Measurements from ENCODE around the gene OR4C3. TPM values are rescaled to one million over a fixed set of nuclear protein-coding genes. Genes with fewer than 3 reads are reported as not detected.
"Not testable (repeated sequence)": the region's sequence is repeated elsewhere in the genome, so short reads cannot be mapped to it uniquely, and the experiment has no call there.

Gene OR4C3
- not detected for total RNA-seq

- DNase-seq: not testable (repeated sequence)
These were observed at the start of gene OR4C3 for GRCh38 chr11:48324620-48325019. Gene OR4C3 (plus strand): TSS chr11:48324920. CDS start chr11:48325022, 102 bp downstream.

DNA sequence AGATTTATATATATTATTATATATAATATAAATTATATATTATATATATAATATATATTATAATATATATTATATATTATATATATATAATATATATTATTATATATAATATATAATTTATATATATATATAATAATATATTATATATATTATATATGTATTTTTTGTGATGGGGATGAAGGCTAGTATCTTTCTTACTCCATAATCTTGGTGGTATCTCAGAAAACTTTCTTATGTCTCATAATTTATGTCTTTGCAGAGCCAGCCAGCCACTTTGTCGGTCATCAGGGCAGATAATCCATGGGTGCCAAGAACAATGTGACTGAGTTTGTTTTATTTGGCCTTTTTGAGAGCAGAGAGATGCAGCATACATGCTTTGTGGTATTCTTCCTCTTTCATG, 18.8 kb upstream of the OR4C3 start, which contains the start of gene OR4S1:
OR4S1 (plus strand) TSS at position 301 of the 400 bp plus-strand sequence; CDS start at position 301, 0 bp downstream.
- no peak for DNase-seq

DNA sequence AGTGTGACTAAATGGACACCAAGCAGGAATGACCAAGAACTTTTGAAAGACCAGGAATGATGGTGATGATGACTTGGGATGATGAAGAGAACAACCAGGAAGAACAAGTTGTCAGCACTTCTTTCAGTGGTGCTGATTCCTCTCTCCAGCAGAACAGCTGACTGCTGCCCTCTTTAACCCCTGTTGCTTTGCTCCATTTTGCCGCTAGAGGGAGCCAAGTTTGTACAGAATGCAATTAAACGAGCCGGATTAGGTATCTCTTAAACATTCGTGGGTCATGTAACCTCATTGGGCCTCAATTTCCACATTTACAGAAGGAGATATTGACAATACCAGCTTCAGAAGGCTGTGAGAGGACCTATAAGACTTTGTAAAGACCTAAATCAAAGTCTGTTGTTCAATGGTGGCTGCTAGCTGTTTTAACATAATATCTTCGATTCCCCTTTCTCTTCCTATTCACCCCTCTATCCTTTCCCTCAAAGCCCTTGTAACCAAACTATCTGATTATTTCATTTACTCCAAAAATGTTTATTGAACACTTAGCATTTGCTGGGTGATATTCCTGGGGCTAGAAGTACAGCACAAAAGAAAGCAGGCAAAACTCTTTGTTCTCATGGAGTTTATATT, 16.8 kb upstream of the OR4C3 start:
- DNase-seq: peak; percentile 0

DNA sequence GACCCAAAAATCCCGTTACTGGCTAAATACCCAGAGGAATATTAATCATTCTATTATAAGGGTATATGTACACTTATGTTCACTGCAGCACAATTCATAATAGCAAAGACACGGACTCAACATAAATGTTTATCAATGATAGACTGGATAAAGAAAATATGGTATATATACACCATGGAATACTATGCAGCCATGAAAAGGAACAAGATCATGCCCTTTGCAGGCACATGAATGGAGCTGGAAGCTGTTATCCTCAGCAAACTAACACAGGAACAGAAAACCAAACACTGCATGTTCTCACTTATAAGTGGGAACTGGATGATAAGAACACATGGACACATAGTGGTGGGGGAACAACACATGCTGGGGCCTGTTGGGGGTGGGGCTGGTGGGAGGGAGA, 11.1 kb upstream of the OR4C3 start:
- DNase-seq: not testable (repeated sequence)

- not testable (repeated sequence) for DNase-seq
These were observed 4.9 kb upstream of the OR4C3 start for GRCh38 chr11:48319813-48320212.

DNA sequence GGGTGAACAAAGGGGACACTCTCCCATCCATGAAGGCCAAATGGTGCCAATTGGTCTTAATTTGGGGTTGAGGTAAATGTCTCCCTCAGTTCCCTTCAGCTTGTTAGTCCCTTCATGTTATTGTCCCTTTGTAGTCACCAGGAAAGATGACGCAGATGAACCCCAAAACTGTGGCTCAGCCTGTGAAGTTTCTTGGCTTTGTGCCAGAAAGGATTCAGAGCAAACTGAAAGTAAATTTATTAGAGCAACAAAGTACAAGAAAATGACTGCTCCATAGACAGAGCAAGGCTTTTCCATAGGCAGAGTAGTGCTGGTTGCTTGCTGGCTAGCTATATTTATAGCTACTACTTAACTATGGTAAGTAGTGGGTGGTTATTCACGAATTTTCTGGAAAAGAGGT, 16.7 kb downstream of the OR4C3 start:
- no peak for DNase-seq

DNA sequence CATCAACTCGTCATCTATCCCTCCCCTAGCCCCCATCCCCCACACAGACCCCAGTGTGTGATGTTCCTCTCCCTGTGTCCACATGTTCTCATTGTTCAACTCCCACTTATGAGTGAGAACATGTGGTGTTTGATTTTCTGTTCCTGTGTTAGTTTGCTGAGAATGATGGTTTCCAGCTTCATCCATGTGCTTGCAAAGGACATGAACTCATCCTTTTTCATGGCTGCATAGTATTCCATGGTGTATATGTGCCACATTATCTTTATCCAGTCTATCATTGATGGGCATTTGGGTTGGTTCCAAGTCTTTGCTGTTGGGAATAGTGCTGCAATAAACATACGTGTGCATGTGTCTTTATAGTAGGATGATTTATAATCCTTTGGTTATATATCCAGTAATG, 17.8 kb downstream of the OR4C3 start:
- DNase-seq: not testable (repeated sequence)

GRCh38 chr11:48346286-48346685, 21.6 kb downstream of the OR4C3 start:
- not testable (repeated sequence) for DNase-seq

DNA sequence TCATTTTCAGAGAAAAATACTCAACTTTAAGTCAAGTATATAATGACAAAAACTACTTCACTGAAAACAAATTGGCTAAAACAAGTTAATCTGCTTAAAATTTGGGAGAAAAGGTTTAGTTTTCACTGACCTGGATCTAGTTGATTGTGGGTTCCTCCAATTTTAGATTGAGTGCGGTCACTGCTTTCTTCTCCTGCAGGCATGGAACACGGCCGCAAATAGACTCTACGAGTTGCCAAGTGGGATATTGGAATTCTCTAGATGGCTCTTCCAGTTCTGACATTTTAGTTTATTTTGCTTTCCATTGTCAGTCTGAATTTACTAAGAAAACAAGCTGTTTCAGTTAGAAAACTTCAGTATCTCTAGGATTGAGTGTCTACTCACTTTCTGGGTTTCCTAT, 29.3 kb downstream of the OR4C3 start:
- DNase-seq: no peak

DNA sequence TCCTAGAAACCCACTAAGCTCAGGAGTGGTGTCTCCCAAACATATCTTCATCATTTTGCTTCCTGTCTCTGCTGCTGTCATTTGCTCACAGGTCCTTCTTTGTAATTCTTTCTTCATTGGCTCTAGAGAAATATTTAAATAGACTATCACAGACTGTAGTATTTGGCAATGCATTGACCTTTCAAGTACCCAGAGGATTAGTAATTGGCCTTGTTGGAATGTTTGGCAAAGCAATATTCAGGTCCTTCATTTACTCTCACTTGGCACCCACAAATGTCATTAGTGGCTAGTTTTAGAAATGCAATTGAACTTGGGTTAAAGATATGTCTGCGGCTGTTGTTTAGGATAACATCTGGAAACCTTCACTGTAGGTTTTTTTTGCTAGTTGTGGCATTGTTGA, 30.0 kb downstream of the OR4C3 start:
- no peak for DNase-seq

GRCh38 chr11:48361289-48361688, 36.6 kb downstream of the OR4C3 start:
- not testable (repeated sequence) for DNase-seq

- no peak for DNase-seq
These were observed 41.6 kb downstream of the OR4C3 start, which contains the start of gene OR4C5 for GRCh38 chr11:48366365-48366764. Gene OR4C5 (minus strand): TSS chr11:48366465. CDS start chr11:48366465, 0 bp downstream.

Other genes with a start within 250 kb of the OR4C3 start
- not detected for gene OR4B1, start 108.1 kb upstream of the OR4C3 start, total RNA-seq
- gene OR4X2, start 79.8 kb upstream of the OR4C3 start, total RNA-seq: not detected
- gene OR4X1, start 61.1 kb upstream of the OR4C3 start, total RNA-seq: not detected
- gene OR4S1, start 18.7 kb upstream of the OR4C3 start, total RNA-seq: not detected
- not detected for gene OR4C5, start 41.5 kb downstream of the OR4C3 start, total RNA-seq
- gene OR4A47, start 163.9 kb downstream of the OR4C3 start, total RNA-seq: not detected